Right forelimb (tissue), 1 donor: Measurements from ENCODE around the gene LILRB5.
"Not testable (repeated sequence)": the region's sequence is repeated elsewhere in the genome, so short reads cannot be mapped to it uniquely, and the experiment has no call there.

Source experiments
- DNase-seq: peaks from one replicate; pipeline ENCODE4 v3.0.0-alpha.2; 2018

LILRB5 gene

DNA sequence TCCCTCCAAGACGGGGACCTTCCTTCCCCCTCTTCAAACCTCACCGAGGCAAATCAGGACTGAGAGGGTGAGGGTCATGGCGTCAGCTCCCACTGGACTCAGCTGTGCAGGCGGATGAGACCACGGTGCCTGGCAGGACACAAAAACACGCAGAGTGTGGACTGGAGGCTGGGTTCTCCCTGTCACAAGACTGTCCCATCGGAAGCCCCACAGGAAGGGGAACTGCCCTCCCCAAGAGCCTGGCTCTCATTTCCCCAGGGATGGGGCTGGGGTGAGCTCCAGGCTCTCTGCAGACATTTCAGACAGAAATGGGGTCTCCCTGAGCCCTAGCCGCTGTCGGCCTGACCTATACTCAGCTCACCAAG lies at the start of gene LILRB5:
LILRB5 (minus strand) TSS at position 158 of the 365 bp plus-strand sequence; CDS start at position 78, 80 bp downstream.
- DNase-seq = no peak

DNA sequence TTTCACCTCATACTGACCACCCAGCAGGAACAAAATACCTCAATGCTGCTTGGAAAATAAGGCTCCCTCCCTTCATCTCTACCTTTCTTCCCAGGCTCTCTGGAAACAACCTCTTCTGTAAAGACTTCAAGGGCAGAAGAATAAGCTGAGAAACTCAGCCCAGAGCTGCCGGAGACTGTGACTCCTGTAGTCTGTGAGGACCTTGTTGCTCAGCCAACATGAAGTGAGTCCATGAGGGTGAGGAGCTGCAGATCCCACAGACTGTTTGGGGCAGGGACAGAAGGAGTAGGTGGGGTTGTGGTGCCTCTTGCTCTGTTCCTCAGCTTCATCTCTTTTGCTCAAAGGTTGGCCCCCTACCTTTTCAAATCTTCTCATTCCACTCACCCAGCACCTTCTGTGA lies 48.1 kb upstream of the LILRB5 start:
- no peak for DNase-seq

DNA sequence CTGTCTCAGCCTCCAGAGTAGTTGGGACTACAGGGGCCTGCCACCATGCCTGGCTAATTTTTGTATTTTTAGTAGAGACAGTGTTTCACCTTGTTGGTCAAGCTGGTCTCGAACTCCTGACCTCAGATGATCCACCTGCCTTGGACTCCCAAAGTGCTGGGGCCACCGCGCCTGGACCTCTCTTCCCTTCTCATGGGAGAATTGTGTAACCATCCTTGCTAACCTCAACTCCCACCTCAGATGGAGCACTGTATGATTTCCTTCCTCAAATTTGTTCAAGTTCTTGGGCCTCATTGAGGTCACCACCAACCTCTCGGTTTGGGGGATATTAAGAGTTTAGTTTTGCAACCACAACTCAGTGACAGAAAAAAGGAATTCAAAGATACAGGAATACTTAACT lies 45.2 kb upstream of the LILRB5 start:
- no peak for DNase-seq

DNA sequence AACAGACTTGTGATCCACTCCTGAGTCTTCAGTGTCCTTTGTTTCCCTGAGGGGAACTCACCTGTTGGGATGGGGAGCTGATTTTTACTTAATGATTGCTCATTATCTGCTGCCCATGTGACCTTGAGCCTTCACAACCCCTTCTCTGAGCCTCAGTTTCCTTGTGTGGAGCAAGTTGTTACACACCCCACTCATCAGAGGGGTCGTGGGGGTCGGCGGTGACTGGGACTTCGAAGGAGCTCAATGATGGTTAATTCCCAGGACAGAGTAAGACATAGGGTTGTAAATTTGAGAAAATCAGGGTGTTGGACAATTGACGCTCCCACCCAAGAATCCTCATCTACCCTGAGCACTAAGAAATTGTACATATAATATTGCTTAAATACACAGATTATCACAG lies 42.4 kb upstream of the LILRB5 start:
- no peak for DNase-seq

DNA sequence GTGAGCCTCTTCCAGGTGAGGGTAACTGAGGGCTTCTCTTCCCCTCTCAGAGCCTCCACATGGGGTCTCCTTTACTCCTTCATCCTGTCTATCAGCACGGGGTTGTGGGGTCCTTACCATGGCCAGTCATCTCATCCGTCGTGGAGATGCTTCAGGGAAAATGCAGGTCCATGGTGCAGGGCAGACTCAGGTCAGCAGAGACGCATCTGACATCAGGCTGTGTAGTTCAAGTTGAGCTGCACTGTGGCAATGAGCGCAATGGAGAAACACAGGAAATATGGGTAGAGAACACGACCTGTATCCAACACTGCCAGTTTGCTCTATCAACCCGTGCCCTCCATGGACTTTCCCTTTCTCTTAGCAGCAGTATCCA lies 42.0 kb upstream of the LILRB5 start:
- no peak for DNase-seq

DNA sequence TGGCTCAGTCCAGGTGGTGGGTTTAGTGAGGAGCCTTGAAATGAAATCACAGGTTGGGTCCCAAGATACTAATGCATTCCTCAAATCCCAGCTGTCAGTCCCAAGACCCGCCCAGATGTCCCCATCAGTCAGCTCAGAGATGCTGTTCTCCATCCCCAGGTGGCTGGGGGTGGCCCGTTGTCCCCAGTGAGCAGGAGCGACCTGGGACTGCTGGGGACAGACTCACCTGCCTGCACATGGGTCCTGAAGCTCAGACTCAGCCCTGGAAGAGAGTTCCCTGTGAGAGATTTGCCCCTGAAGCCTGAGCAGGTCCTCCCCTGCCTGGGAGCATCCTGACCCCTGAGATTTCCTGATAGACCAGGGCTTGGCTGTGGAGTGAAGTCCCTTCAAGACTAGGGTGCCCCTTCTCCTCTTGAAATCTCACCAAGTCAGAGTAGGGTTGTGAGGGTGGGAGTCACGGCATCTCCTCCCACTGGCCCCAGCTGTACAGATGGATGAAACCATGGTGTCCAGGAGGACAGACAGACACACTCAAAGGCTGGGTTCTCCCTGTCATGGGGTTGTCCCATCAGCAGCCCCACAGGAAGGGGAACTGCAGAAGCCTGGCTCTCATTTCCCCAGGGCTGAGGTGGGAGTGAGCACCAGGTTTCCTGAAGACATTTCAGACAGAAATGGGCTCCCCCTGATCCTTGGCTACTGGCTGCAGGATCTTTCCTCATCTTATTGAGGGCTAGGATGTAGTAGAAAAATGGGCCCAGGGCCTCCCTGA lies 41.5 kb upstream of the LILRB5 start:
- no peak for DNase-seq

DNA sequence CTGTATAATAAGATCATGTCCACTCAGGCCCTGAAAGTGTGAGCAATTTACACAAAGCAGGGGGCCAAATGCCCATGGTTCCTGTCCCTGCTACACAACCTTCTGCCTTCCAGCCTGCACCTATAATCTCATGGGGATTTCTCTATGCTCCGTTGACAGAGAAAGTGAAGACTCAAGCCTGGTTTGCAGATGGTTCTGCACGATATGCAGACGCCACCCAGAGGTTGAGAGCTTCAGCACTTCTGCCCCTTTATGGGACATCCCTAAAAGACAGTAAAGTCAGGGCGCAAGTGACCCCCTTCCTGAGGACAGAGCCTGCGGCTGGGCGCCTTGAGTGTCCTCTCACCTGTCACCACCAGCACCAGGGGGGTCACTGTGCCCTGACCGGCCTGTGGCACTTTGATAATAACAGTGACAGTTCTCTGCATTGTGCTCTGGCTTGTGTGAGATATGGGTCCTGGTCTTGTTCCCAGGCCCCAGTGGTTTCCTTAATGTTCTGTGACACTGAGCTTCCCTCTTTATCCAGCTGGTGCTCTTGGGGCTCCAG lies 40.8 kb upstream of the LILRB5 start:
- DNase-seq = no peak

DNA sequence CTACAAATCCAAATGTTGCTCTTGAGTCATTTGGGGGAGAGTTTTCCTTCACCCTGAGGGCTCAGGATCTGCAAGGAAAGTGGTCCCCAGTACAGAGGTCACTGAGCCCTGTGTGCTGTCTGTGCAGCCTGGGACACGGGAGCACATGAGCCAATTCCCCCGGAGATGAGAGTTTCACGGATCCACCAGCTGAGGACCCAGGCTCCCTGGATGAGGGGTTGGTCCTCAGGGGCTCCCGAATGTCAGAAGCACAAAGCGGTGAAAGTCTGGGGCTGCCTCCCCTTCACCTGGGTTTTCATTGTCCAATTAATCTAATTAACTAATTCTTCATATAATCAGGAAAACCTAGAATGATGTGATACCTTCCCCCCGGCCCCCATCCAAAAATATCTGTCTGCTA lies 37.5 kb upstream of the LILRB5 start:
- no peak for DNase-seq

DNA sequence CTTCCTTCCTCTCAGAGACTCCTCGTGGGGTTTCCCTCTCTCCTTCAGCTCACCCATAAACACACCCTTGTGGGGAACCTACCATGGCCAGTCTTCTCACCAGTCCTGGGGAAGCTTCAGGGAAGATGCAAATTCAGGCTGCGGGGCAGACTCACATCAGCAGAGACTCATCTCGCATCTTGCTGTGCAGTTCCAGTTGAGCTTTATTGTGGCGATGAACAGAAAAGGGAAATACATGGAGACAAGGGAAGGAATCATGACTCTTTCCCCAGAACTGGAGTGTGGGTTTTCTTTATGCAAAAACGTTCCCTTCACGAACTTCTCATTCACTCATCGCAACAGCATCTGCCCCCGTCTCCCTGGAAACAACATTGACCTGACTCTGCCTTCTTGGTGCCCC lies 32.1 kb upstream of the LILRB5 start:
- not testable (repeated sequence) for DNase-seq

DNA sequence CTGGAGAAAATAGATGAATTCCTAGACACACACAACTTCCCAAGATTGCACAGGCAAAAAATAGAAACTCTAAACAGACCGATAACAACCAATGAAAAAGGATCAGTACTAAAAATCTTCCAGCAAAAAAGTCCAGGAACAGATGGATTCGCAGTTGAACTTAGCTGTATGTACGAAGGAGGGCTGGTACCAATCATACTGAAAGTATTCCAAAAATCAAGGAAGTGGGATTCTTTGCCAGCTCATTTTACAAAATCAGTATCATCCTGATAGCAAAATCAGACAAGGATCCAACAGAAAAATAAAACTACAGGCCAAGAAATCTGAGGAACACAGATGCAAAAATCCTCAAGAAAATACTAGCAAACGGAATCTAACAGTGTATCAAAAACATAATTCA lies 30.4 kb upstream of the LILRB5 start:
- DNase-seq = no peak

DNA sequence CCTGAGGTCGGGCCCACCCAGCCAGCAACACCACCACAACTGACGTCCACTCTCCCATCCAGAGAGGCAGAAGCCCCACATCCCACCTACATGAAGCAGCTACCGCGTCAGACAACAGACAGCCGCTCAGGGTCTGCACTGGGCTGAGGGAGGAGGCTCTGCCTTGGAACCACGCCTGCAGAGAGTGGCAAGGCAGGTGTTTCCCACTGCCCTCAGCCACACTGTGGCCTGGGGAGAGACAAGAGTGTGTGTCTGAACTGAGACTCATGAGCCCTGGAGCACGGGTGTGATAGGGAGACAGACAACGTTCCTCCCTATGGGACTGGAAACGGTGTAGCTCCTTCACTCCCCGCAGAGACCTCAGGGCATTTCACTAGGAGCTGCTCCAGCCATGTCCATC lies 29.2 kb upstream of the LILRB5 start:
- not testable (repeated sequence) for DNase-seq

DNA sequence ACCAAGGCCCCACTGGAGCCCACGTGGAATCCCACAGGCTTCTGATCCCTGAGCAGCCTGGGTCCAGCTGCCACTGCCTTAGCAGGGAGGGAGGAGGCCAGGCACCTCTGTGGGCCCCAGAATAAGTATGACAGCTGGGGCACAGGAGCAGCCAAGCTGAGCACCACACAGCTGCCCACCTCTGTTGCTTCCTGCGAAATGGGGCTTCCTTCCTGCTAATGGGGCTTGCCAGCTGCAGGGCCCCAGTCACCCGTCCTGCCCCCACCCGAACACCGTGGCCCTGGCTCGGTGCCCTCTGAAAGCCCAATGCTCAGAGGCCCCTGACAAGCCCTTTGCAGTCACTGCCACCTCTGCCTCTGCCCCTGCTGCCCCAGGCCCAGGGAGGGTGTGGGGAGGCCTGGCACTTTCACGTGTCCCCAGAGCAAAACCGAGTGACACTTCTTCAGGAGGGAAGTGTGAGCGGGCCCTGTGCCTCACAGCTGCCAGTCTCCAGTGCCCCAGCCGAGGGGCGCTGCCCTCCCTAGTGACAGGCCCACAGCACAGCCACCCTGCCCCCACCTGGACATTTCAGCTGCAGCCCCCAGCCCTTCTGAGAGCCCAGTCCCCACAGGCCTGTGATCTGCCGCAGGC lies 28.5 kb upstream of the LILRB5 start:
- DNase-seq = not testable (repeated sequence)

DNA sequence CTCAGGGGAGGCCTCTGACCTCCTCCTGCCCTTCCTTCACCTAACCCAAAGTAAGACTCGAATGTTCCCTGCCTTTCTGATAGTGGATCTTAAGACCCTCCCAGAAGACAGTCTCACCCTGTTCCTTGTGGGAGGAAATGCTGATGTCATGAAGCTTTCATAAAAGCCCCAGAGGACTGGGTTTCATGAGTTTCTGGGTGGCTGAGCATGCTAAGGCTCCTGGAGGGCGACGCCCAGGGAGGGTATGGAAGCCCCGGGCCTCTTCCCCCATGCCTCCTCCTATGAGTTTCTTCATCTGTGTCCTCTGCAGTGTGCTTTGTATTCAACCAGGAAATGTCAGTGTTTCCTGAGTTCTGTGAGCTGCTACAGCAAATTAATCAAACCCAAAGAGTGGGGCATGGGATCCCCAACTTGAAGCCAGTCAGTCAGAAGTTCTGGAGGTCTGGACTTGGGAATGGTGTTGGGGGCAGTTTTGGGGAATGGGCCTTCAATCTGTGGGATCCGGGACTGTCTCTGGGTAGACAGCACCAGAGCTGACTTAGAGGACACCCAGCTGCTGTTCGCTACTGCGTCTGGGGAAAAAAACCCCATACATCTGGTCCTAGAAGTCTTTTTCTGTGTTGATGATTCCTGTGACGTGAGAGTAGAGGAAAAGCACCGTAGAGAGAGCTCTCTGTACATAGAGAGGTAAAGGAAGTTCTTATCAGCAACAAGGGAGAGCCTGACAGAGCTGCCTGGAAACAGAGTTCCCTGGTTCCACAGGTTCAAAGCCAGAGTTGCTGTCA lies 25.8 kb upstream of the LILRB5 start:
- DNase-seq = no peak

DNA sequence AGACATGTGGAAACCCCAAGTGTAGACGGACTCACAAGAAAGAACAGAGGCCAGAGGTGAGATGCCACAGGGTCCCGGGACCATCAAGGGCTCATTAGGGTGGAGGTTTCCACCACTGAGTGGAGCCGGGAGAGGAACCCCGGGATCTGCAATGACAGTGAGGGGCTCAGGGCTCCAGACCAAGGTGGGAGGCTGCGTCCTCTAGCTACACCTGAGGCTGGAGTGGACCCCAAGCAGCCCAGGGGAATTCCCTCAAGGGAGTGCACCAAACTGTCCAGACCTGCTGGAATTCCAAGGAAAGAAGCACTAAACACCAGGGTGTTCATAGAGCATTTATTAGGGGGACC lies 24.6 kb upstream of the LILRB5 start:
- DNase-seq = not testable (repeated sequence)

DNA sequence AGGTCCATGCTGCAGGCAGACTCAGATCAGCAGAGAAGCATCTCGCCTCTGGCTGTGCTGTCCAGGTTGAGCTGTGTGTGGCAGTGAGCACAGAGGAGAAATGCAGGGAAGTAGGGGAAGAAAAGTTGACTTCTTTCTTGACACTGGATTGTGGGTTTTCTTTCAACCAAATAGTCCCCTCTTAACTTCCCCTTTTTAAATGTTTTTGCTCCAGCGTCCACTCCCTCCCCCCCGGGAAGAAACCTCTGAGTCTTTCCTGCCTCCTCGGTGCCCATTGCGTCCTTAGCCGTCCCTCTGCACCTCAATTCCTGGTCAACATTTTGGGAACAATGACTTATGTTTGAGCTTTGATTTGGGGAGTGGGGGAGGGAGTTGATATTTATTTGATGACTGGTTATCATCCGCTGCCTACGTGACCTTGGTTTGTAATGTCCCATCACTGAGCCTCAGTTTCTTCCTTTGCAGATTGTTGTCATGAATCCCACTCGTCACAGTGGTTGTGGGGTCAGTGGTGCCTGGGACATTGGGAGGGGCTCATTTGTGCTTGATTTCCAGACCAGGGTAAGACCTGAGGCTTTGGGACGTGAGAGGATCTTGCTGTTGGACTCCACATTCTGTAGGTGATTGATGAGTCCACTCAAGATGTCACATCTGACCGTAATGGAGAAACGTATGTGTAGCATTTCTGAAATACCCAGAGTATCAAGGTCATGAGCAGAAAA lies 24.1 kb upstream of the LILRB5 start, which contains the start of gene LILRB2:
LILRB2 (minus strand) TSS at position 104 of the 722 bp plus-strand sequence. CDS start 614 bp downstream, outside the sequence.
- no peak for DNase-seq

DNA sequence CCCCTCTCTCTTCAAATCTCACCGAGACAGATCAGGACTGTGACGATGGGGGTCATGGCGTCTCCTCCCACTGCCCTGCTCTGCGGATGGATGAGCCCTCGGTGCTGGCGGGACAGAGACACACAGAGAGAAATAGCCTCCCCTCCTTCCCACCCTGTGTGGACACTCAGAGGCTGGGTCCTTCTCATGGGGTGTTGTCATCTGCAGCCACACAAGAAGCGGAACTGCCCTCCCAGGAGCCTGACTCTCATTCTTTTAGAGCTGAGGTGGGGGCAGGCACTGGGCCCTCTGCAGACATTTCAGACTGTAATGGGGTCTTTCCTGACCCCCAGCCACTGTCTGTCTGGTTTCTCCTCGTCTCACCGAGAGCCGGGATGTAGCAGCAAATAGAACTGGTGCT lies 23.4 kb upstream of the LILRB5 start:
- not testable (repeated sequence) for DNase-seq

DNA sequence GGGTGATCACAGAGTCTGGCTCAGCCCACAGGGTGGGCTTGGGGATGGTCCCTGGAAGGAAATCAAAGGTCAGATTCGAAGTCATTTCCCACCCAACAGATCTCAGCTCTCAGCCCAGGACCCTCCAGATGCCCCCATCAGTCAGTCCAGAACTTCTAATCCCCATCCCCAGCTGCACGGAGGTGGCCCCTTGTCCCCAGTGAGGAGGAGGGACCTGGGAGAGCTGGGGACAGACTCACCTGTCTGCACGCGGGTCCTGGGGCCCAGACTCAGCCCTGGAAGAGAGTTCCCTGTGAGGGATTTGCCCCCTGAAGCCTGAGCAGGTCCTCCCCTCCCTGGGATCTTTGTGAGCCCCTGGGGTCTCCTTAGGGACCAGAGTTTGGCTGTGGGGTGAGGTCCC lies 23.0 kb upstream of the LILRB5 start:
- DNase-seq = not testable (repeated sequence)

DNA sequence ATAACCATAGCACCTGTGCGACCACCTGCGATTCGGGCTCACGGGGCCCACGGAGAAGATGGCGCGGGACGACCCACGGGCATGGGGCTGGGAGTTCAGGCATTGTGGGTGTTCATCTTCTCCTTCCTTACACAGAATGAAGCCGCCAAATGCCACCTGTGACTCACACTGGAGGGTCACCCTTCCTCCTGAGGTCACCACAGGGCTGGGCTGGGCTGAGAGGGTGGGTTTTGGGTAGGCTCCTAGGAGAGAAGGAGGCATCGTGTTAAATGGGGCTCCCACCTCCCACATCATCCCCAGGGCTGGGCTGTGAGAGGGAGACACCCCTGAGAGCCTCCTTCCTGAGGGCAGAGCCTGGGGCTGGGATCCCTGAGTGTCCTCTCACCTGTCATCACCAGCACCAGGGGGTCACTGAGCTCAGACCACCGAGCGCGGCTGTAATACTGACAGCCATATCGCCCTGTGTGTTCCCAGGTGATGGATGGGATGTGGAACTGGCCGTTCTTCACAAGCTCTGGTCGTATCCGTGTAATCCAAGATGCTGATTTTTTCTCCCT lies 22.4 kb upstream of the LILRB5 start:
- DNase-seq = no peak

DNA sequence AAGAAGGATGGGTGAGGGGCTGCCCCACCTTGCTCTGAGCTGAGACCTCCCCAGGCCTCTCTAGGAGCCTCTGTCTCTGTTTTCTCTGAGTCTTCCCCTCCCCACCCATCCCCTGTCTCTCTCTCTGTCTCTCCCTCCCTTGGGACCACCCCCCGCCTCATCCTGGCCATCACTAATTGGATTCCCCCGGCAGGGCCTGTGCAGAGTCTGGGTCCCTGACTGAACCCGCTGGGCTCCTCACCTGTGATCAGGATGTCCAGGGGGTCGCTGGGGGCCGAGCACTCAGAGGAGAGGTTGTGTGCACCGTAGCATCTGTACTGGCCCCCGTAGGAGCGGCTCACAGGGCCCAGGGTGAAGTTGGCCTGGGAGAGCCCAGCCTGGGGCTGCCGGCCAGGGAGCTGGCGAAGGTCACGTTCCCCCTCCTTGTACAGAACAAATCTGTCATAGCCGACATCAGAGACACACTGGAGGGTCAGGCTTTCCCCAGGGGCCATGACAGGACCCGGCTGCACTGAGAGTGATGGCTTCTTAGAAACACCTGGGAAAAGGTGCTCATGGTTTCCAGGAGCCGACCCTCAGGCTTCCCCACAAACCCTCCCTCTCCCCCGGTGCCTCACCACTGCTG lies 21.6 kb upstream of the LILRB5 start:
- DNase-seq = not testable (repeated sequence)

DNA sequence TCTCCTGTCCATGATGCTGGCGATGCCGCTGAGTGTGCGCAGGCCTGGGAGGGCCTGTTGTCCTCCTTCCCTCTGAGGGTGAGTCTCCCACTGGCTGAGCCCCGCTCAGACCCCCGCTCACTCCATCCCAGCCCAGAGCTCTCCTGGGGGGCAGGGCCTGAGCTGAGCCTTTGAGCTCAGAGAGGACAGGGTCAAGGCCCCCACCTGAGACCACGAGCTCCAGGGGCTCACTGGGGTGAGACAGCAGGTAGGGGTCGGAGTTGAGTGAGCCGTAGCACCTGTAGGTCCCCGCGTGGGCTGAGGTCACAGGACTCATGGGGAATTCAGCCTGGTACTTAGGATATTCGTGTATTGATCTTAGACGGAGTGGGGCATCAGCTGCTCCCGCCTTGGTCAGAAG lies 21.0 kb upstream of the LILRB5 start:
- DNase-seq = not testable (repeated sequence)

DNA sequence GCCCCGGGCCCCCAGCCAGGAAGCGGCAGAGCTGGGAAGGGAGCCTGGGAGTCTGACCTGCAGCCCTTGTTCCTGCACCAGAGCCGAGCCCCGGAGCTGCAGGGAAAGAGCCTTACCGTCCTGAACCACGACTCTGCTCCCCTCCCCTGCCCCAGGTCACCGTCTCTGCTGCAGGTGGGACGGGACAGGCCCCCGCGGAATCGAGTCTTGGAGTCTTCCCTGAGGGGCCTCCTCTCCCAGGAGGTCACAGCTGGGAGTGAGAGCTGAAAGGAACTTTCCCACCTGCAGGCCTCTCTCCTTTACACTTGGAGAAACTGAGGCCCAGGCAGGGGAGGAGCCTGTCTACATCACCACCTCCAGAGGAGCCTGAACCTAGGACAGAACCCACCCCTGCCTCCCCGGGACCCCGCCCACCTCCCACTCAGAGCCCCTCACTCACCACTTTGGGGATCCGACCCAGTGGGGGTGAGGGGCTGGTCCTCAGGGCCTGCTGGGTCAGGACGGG lies 20.1 kb upstream of the LILRB5 start:
- not testable (repeated sequence) for DNase-seq

DNA sequence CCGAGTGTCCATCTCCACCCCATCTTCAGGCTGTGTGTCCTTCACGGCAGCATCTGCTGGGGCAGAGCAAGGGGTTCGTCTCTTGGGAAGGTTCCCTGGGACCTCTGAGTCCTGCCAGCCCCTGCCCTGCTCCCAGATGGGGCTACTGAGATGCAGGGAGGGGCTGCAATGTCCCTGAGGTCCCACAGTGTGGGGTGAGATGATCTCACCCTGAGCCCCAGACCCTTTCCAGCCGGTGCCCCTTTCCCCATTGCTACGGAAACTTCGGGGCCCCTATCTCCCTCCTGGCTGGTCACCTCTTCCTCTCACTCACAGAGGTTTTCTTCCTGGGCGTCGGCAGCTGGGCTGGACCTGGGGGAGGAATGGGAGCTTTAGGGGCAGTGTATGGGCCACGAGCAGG lies 18.9 kb upstream of the LILRB5 start:
- DNase-seq = no peak
